H1 (cell line): ENCODE data around the gene MPP4. TPM values are rescaled to one million over a fixed set of nuclear protein-coding genes. Genes with fewer than 3 reads are reported as not detected.

ENCODE experiments used
- BACH1 ChIP-seq: IDR thresholded peaks from 2 replicates; pipeline ENCODE4 v1.6.1; 2012; ENCODE audit warnings: low read length, improper control_type of control experiment
- CHD7 ChIP-seq: fragments of 300-600 bp; sonication (generic); IDR thresholded peaks from 2 replicates; pipeline ENCODE4 v1.7.1; 2012; ENCODE audit warnings: low read length, moderate library complexity, mild to moderate bottlenecking, inconsistent platforms; ENCODE audit not compliant: insufficient replicate concordance
- GABPA ChIP-seq: IDR thresholded peaks from 2 replicates; pipeline ENCODE4 v1.6.1; 2011; ENCODE audit warnings: mild to moderate bottlenecking, low read length, moderate library complexity, borderline replicate concordance; ENCODE audit not compliant: insufficient read depth
- SIN3A ChIP-seq, 2 experiments: IDR thresholded peaks in 1 of 2; conservative IDR thresholded peaks in 1 of 2; 2 replicates each; pipeline ENCODE4 v1.6.1; 2011 to 2012; ENCODE audit warnings: low read length in 2 of 2, improper control_type of control experiment in 1 of 2, low read depth in 1 of 2, mild to moderate bottlenecking in 1 of 2
- ZNF274 ChIP-seq: IDR thresholded peaks from 2 replicates; pipeline ENCODE4 v1.7.0; 2012; ENCODE audit warnings: low read length, borderline replicate concordance; ENCODE audit errors: extremely low read depth
- polyA plus RNA-seq, 7 experiments: library from polyadenylated mRNA; depleted of rRNA in 3 of 7; stranded (reverse) in 5 of 7; unstranded in 2 of 7; fragments of >200 nt in 5 of 7; fragments of 200-250 nt in 2 of 7; gene quantifications; 1 replicate in 5 of 7; 2 replicates in 1 of 7; 4 replicates in 1 of 7; pipeline versions ENCODE4 v1.2.1 to v1.2.3, GENCODE V29; 2011 to 2013; ENCODE audit warnings: missing spikeins in 2 of 7, mixed read lengths in 2 of 7
- total RNA-seq: library from RNA; stranded (reverse); fragmentation: NEBNext Ultra II Directional; extraction: Animal tissue kit (Norgen Biotek cat#: 25700); gene quantifications from 2 replicates; pipeline ENCODE4 v1.2.1, GENCODE V29; 2021

The MPP4 gene
- total and polyA plus RNA-seq, 2 of the 8 experiments (the other 6 are each of a cell fraction or from before 2014, with no cell fraction given) = not detected

DNA sequence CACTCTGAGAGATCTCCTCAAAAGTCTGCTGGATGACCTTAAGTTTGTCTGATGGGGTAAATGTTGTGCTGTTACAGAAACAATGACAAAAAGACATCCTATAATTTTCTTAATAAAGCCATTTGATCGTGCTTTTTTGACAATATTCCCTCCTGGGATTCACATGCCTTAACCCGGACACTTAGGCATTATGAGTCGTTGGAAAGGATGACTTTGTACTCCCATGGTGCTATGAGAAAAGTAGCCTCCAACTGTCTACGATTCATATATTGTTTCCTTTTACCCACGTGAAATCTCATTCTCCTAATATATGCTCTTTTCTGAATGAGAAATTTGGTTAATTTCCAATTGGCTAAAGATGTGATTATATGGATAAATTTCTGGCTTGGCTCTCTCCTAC, 6.1 kb upstream of the MPP4 start (continued):
- TF ChIP-seq GABPA = no peak
- no peak for TF ChIP-seq BACH1
- no peak for TF ChIP-seq CHD7
- no peak for TF ChIP-seq SIN3A (conservative IDR thresholded peaks at IDR 0.05 in 1 of 2, IDR thresholded peaks at IDR 0.05 in 1 of 2; ENCODE audit: low read depth in 1 of 2, low read length in 2 of 2)
- no peak for TF ChIP-seq ZNF274
